OCI-LY1 (cell line): Measurements from ENCODE around the gene TBC1D14.

Experiments used
- EZH2 ChIP-seq: fragments of 200-600 bp; sonication (generic), shearing (Covaris generic); IDR thresholded peaks from 2 replicates; pipeline ENCODE4 v1.8.0; 2017; ENCODE audit warnings: borderline replicate concordance, mixed run types, mild to moderate bottlenecking, antibody characterized with exemption, low read length, moderate library complexity, mixed read lengths
- TF ChIP-seq, protein P1 (sequence below): fragments of 200-600 bp; sonication (generic), shearing (Covaris generic); IDR thresholded peaks from 2 replicates; pipeline ENCODE4 v1.5.1; 2017; ENCODE audit warnings: mild to moderate bottlenecking, antibody characterized with exemption, low read length, moderate library complexity, mixed read lengths

DNA sequence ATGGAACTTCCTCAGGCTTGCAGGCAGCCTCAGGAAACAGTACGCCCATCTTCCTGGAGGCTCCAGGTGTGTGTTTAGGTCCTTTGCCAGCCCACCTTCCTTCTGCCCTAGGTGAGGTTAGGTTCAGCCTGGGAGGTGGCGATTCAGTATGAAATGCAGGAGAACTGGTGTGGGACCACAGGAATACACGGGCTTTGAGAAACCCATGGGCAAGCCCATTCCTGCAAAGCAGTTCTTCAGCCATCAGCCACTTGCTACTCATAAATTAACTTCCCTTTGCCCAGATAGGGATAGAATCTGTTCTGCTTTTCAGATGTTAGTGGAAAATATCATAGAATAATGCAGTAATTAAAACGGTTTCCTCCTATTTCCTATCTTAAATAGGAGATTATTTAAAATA lies 32.2 kb downstream of the TBC1D14 start:
- TF ChIP-seq, protein P1, sequence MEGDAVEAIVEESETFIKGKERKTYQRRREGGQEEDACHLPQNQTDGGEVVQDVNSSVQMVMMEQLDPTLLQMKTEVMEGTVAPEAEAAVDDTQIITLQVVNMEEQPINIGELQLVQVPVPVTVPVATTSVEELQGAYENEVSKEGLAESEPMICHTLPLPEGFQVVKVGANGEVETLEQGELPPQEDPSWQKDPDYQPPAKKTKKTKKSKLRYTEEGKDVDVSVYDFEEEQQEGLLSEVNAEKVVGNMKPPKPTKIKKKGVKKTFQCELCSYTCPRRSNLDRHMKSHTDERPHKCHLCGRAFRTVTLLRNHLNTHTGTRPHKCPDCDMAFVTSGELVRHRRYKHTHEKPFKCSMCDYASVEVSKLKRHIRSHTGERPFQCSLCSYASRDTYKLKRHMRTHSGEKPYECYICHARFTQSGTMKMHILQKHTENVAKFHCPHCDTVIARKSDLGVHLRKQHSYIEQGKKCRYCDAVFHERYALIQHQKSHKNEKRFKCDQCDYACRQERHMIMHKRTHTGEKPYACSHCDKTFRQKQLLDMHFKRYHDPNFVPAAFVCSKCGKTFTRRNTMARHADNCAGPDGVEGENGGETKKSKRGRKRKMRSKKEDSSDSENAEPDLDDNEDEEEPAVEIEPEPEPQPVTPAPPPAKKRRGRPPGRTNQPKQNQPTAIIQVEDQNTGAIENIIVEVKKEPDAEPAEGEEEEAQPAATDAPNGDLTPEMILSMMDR: no peak
- no peak for TF ChIP-seq EZH2
